GM10266 (cell line): ENCODE results near the gene SH3BP5L.
"Not testable (repeated sequence)": the region's sequence is repeated elsewhere in the genome, so short reads cannot be mapped to it uniquely, and the experiment has no call there.

Source experiments
- DNase-seq: peaks from one replicate; pipeline ENCODE4 v3.0.0; 2012; ENCODE audit errors: extremely low spot score
- CTCF ChIP-seq: IDR thresholded peaks from 2 replicates; pipeline ENCODE4 v1.5.1; 2012; ENCODE audit warnings: mild to moderate bottlenecking, low read depth; ENCODE audit not compliant: control insufficient read depth, insufficient read depth; ENCODE audit errors: missing control alignments

Gene SH3BP5L

GRCh38 chr1:248839168-248839555 is 13.4 kb upstream of the SH3BP5L start:
- no peak for DNase-seq
- TF ChIP-seq CTCF = no peak

GRCh38 chr1:248838357-248839167 is 12.8 kb upstream of the SH3BP5L start:
- TF ChIP-seq CTCF = no peak
- DNase-seq = peak; percentile 86

- TF ChIP-seq CTCF = no peak
- peak; percentile 97 for DNase-seq
Measured at GRCh38 chr1:248837781-248838356, 12.2 kb upstream of the SH3BP5L start, which contains the start of gene ZNF672. Gene ZNF672, plus strand, starts transcription at chr1:248838224. Its CDS starts 9,051 bp downstream, at chr1:248847275.

- no peak for TF ChIP-seq CTCF
- DNase-seq = no peak
Measured at GRCh38 chr1:248837045-248837780, 11.5 kb upstream of the SH3BP5L start.

- no peak for TF ChIP-seq CTCF
- no peak for DNase-seq
Measured at GRCh38 chr1:248834343-248834940, 8.7 kb upstream of the SH3BP5L start.

GRCh38 chr1:248831842-248832241 is 6.1 kb upstream of the SH3BP5L start:
- no peak for TF ChIP-seq CTCF

GRCh38 chr1:248830718-248831017 is 5.0 kb upstream of the SH3BP5L start:
- not testable (repeated sequence) for DNase-seq

More at GRCh38 chr1:248831842-248832241, 6.1 kb upstream of the SH3BP5L start:
- no peak for DNase-seq
